ENCODE data around the gene CEL.

GRCh38 chr9:133063500-133064231, 1.9 kb downstream of the CEL start:
- TF ChIP-seq, protein P1, sequence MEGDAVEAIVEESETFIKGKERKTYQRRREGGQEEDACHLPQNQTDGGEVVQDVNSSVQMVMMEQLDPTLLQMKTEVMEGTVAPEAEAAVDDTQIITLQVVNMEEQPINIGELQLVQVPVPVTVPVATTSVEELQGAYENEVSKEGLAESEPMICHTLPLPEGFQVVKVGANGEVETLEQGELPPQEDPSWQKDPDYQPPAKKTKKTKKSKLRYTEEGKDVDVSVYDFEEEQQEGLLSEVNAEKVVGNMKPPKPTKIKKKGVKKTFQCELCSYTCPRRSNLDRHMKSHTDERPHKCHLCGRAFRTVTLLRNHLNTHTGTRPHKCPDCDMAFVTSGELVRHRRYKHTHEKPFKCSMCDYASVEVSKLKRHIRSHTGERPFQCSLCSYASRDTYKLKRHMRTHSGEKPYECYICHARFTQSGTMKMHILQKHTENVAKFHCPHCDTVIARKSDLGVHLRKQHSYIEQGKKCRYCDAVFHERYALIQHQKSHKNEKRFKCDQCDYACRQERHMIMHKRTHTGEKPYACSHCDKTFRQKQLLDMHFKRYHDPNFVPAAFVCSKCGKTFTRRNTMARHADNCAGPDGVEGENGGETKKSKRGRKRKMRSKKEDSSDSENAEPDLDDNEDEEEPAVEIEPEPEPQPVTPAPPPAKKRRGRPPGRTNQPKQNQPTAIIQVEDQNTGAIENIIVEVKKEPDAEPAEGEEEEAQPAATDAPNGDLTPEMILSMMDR (IDR thresholded peaks at IDR 0.05): no peak
- no peak for TF ChIP-seq POLR2A (IDR thresholded peaks at IDR 0.05)
